Measurements from ENCODE around the gene ZNF92. TPM values are rescaled to one million over a fixed set of nuclear protein-coding genes. Genes with fewer than 3 reads are reported as not detected.
"Not testable (repeated sequence)": the region's sequence is repeated elsewhere in the genome, so short reads cannot be mapped to it uniquely, and the experiment has no call there.

Gene ZNF92
- total RNA-seq, 4 donors from 2014 or later: 5.7 to 11.7 (median 9.3) TPM

- Histone ChIP-seq H3K27ac (no peak overlapping the region), H3K9me3 (peaks cover 40% of the 10 kb centered on the region), H3K27me3 (no peaks in the 10 kb centered on the region), H3K4me3 (no peak overlapping the region), H3K4me1 (no peaks in the 10 kb centered on the region), H3K36me3 (peaks cover 9% of the 10 kb centered on the region)
- no peak for TF ChIP-seq POLR2AphosphoS5 (IDR thresholded peaks at IDR 0.05)
- no peak for TF ChIP-seq CTCF (IDR thresholded peaks at IDR 0.05)
- no peak for TF ChIP-seq EP300 (IDR thresholded peaks at IDR 0.05)
- TF ChIP-seq POLR2A (IDR thresholded peaks at IDR 0.05): no peak
- no peak for DNase-seq (ENCODE audit: low spot score in 2 of 2)
- WGBS: 92% methylated on average over 1 of the region's 1 CpG
Observed at GRCh38 chr7:65404020-65404419, 30.4 kb downstream of the ZNF92 start.

- WGBS: 95% methylated on average over 2 of the region's 2 CpGs
- not testable (repeated sequence) for DNase-seq (ENCODE audit: low spot score in 2 of 2); H3K36me3 ChIP-seq; H3K4me1 ChIP-seq; H3K27ac ChIP-seq; H3K4me3 ChIP-seq; H3K27me3 ChIP-seq
- peaks cover 30% of the 10 kb centered on the region for H3K9me3 ChIP-seq
Observed at GRCh38 chr7:65406706-65407105, 33.1 kb downstream of the ZNF92 start.

GRCh38 chr7:65409363-65409762, 35.7 kb downstream of the ZNF92 start:
- no peak overlapping the region for H3K4me3 ChIP-seq
- TF ChIP-seq POLR2AphosphoS5 (IDR thresholded peaks at IDR 0.05): no peak
- no peak for TF ChIP-seq CTCF (IDR thresholded peaks at IDR 0.05)
- TF ChIP-seq EP300 (IDR thresholded peaks at IDR 0.05): no peak
- no peak for TF ChIP-seq POLR2A (IDR thresholded peaks at IDR 0.05)
- peaks cover 4% of the 10 kb centered on the region for H3K27me3 ChIP-seq
- no peaks in the 10 kb centered on the region for H3K36me3 ChIP-seq
- H3K4me1 ChIP-seq: no peaks in the 10 kb centered on the region
- 83% methylated on average over 3 of the region's 3 CpGs for WGBS
- H3K27ac ChIP-seq: no peak overlapping the region
- no peak for DNase-seq (ENCODE audit: low spot score in 2 of 2)
- H3K9me3 ChIP-seq: peaks cover 18% of the 10 kb centered on the region

- H3K27me3 ChIP-seq: peaks cover 4% of the 10 kb centered on the region
- no peak overlapping the region for H3K4me3 ChIP-seq
- TF ChIP-seq EP300 (IDR thresholded peaks at IDR 0.05): no peak
- TF ChIP-seq CTCF (IDR thresholded peaks at IDR 0.05): no peak
- no peak for TF ChIP-seq POLR2AphosphoS5 (IDR thresholded peaks at IDR 0.05)
- TF ChIP-seq POLR2A (IDR thresholded peaks at IDR 0.05): no peak
- H3K9me3 ChIP-seq: peaks cover 6% of the 10 kb centered on the region
- H3K27ac ChIP-seq: no peak overlapping the region
- H3K4me1 ChIP-seq: no peaks in the 10 kb centered on the region
- H3K36me3 ChIP-seq: no peaks in the 10 kb centered on the region
- no peak for DNase-seq (ENCODE audit: low spot score in 2 of 2)
Observed at GRCh38 chr7:65411249-65411648, 37.6 kb downstream of the ZNF92 start.

GRCh38 chr7:65422670-65423069, 49.0 kb downstream of the ZNF92 start:
- peaks cover 3% of the 10 kb centered on the region for H3K9me3 ChIP-seq
- no peak for DNase-seq (ENCODE audit: low spot score in 2 of 2)

GRCh38 chr7:65423286-65423685, 49.6 kb downstream of the ZNF92 start:
- not testable (repeated sequence) for H3K4me1 ChIP-seq; H3K4me3 ChIP-seq; H3K27ac ChIP-seq; H3K27me3 ChIP-seq; H3K36me3 ChIP-seq; DNase-seq (ENCODE audit: low spot score in 2 of 2); H3K9me3 ChIP-seq
- 69% methylated on average over 3 of the region's 3 CpGs for WGBS

More at GRCh38 chr7:65422670-65423069, 49.0 kb downstream of the ZNF92 start:
- Histone ChIP-seq H3K4me1 (no peaks in the 10 kb centered on the region), H3K27me3 (no peaks in the 10 kb centered on the region), H3K27ac (no peak overlapping the region), H3K36me3 (no peaks in the 10 kb centered on the region), H3K4me3 (no peak overlapping the region)
- TF ChIP-seq CTCF (IDR thresholded peaks at IDR 0.05) (no peak), POLR2A (IDR thresholded peaks at IDR 0.05) (no peak), POLR2AphosphoS5 (IDR thresholded peaks at IDR 0.05) (no peak), EP300 (IDR thresholded peaks at IDR 0.05) (no peak)

All from suprapubic skin (tissue), 4 donors.